ENCODE results near the gene LYRM2.
"Not testable (repeated sequence)": the region's sequence is repeated elsewhere in the genome, so short reads cannot be mapped to it uniquely, and the experiment has no call there.

The LYRM2 gene

DNA sequence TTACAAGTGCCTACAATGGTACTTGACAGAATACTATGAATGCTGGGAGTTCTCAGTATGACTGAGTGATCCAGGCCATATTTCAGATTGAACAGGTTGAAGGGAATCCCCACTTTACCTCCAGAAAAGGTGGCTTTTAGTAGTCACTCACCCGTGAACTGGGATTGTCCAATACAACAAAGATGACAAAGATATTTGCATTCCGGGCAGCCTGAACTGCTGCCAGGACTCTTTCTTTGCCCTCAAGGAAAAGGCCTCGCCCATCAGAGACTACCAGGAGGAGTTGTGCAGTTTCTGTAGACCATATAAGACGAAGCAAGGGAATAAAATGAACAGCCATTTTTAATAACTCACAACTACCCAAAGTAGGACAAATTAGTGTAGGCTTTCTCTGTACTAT lies 6.3 kb upstream of the LYRM2 start:
- no peak for DNase-seq (ENCODE audit: low spot score)

DNA sequence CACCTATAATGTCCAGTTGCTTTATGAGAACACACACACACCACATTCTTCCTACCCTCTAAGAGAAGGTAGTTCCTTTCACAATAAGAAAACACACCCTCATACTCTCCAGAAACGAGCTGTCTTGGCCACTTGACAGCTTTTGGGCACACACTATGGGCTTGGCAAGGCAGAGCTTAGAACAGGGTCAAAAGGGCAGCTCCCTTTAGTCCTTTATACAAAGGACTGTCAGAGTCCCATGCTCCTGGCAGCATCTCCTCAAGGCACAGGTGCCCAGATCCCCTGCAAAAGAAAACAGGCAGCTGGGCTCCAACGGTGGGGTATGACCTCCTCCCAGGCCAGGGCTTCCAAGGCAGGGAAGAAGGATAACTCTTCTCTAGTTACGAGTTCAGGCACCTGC lies 4.9 kb upstream of the LYRM2 start:
- no peak for DNase-seq (ENCODE audit: low spot score)

DNA sequence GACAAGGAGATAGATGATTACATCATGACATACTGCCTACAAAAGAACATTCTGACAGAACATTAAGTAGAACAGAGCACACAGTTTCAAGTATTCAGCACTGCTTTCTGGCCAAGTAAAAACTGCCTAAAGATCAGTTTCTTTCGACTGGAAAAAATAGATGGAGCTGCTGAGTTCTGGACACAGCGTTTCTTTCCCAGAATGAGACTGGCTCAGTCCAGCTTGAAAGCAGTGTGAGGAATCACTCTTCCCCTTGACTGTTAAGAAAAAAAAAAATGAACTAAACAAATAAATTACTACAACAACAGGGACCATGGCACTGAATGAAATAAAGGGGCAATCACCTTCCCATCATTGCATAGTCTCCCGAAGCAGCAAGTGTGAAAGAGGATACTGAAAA lies 4.4 kb upstream of the LYRM2 start:
- DNase-seq (ENCODE audit: low spot score): no peak

- DNase-seq (ENCODE audit: low spot score): not testable (repeated sequence)
Observed at GRCh38 chr6:89641581-89641980, 3.0 kb upstream of the LYRM2 start.

DNA sequence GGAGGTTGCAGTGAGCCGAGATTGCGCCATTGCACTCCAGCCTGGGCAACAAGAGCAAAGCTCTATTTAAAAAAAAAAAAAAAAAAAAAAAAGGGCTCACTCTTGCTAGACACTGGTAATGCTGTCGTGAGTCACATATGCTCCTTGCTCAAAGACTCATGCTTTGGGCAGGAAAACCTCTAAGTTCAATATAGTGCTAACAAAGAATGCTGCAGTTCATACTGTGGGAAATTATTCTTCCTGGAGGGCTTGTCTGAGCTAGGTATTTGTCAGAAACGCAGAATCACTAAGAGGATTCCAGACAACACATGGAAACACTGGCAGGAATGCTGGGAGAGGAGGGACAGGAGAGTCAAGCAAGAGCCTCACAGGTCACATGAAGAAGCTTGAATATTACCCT lies 2.3 kb upstream of the LYRM2 start:
- DNase-seq (ENCODE audit: low spot score): no peak

- no peak for DNase-seq (ENCODE audit: low spot score)
Observed at GRCh38 chr6:89637960-89638319, 607 bp downstream of the LYRM2 start.

DNA sequence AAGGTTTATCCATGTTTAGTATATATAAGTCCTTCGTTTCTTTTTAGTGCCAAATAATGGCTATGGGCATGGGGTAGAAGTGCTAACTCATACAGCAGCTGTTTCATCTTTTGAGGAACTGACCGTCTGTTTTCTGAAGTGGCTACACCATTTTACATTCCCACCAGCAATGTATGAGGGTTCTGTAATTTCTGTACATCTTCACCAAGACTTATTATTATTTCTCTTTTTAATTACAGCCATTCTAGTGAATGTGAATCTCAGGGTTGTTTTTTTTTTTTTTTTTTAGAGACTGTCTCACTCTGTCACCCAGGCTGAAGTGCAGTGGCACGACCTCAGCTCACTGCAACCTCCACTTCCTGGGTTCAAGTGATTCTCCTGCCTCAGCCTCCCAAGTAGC lies 2.1 kb downstream of the LYRM2 start:
- DNase-seq (ENCODE audit: low spot score): not testable (repeated sequence)

GRCh38 chr6:89630488-89630887 lies 8.1 kb downstream of the LYRM2 start:
- DNase-seq (ENCODE audit: low spot score): no peak

DNA sequence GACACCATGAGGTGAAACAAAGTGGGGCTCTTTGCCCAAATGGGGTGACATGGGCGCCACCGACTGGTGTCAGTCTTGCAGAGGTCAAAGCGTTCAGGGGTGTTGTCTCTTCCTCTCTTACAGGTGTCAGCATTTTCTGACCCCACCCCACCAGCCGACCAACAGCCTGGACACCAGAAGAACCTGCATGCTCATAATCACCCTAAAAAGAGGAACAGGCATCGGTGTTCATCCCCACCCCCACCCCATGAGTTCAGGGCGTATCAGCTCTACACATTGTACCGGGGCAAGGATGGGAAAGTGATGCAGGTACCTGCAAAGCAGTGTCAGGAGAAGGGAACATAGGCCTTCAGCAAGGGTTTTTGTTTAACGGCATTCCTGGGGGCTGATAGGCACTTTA lies 14.8 kb downstream of the LYRM2 start:
- no peak for DNase-seq (ENCODE audit: low spot score)

- DNase-seq (ENCODE audit: low spot score): no peak
Observed at GRCh38 chr6:89619567-89619966, 19.0 kb downstream of the LYRM2 start.

- DNase-seq (ENCODE audit: low spot score): no peak
Observed at GRCh38 chr6:89618026-89618425, 20.5 kb downstream of the LYRM2 start.

GRCh38 chr6:89616531-89616930 lies 22.0 kb downstream of the LYRM2 start:
- no peak for DNase-seq (ENCODE audit: low spot score)

GRCh38 chr6:89615882-89616281 lies 22.7 kb downstream of the LYRM2 start:
- no peak for DNase-seq (ENCODE audit: low spot score)

- no peak for DNase-seq (ENCODE audit: low spot score)
Observed at GRCh38 chr6:89613790-89614189, 24.8 kb downstream of the LYRM2 start.

- no peak for DNase-seq (ENCODE audit: low spot score)
Observed at GRCh38 chr6:89612121-89612520, 26.4 kb downstream of the LYRM2 start.

DNA sequence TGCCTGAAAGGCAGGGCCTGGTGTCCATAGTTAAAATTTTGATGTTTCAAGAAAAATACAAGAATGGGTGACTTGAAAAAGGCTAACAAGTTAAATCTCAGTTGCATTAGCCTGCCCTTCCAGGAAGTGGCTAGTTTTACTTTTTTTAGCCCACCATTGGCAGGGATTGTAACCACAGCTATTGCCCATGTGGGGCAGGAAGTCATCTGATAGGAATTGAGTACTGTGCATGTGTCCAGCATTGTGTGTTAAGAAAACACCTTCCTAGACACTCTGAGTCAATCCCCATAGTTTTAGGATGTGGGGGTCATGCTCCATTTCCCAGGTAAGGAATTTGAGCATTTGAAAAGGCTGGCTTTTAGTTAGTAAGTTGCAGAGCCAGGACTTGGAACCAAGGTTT lies 26.9 kb downstream of the LYRM2 start:
- DNase-seq (ENCODE audit: low spot score): no peak

DNA sequence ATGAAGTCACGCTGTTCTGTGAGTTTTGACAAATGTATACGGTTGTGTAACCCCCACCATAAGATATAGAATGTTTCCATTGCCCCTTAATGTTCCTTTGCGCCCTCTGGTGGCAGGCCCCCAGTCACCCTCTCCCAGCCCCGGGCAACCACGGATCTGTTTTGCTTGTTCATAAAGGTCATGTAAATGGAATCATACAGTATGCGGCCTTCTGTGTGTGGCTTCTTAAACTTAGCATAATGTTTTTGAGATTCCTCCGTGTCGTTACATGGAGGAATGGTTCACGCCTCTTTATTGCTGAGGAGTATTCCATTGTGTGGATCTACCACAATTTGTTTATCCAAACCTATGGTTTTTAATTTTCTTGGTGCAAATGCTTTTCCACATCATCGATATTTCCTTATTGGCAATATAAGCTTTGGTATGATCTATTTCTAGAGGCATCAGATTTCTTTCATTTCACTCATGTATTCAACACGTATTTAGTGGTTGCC lies 28.4 kb downstream of the LYRM2 start:
- DNase-seq (ENCODE audit: low spot score): peak; percentile 80

DNA sequence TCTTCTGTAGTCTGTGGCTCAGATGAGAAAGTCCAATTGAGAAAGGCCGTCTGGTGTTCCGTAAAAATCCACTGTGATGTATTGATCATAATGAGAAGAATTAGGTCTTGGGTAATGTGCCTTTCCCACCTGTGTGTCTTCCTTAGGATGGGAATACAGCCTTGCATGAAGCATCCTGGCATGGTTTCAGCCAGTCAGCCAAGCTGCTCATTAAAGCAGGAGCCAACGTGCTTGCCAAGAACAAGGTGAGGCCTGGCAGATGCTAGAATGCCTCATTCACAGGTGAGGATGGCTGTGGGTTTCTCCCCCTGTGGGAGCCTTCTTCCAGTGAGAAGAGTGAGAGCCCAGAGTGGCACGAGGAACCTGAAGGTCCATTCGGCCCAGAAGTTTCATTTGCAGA lies 32.7 kb downstream of the LYRM2 start:
- DNase-seq (ENCODE audit: low spot score): no peak

DNA sequence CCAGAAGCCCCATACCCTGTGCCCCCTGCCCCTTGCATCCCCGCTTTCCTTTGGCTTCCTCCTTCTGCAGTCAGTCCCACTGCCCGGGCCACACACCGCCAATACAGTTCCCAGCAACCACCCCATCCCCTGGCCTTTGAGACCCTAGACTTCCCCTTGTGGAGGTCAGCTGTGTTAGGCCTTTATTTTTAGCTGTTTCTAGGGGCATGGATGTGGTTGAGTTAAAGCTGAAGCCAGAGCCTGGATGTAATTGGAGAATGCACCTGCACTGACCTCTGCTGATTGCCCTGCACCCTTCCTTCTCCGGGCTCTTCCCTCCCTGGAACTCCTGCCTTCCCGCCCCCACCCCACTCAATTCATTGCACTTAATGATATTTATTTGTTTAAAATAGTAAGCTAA lies 33.9 kb downstream of the LYRM2 start:
- DNase-seq (ENCODE audit: low spot score): no peak

DNA sequence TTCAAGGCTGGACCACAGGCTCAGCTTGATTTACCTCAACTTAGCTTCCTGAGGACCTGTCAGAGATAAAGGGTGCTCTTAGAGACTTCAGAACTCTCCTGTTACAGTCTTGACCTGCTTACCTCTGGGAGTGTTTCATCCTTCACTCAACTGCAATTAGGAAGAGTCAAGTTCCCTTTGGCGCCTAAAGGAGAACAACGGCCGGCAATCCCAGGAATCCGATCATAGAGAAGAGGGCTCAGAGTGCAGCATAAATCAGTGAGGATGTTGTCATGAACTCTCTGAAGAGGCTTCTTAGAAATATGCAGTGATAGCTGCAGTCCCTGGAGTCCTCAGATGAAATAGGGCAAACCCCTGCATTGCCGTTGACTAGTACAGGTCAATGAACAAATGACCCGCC lies 36.4 kb downstream of the LYRM2 start:
- no peak for DNase-seq (ENCODE audit: low spot score)

GRCh38 chr6:89599727-89600126 lies 38.8 kb downstream of the LYRM2 start:
- no peak for DNase-seq (ENCODE audit: low spot score)

GRCh38 chr6:89597988-89598387 lies 40.6 kb downstream of the LYRM2 start:
- DNase-seq (ENCODE audit: low spot score): peak; percentile 86

DNA sequence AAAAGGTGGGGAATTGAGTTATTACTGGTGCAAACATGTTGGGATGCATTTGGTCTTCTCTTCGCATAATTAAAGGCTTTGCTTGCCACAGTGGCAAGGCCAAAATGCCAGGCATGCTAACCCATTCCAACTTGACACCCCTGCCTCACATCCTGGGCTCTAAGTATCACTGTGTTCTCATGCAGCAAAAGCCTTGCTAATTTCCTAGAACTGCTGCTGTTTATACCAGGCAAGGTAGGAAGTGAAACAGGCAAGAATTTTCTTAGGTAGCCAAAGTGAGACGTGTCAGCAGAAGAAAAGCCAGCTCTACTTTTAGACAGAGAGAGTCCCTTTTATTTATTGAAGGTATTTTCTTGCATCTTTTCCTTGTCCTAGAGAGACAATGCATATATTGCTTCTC lies 41.2 kb downstream of the LYRM2 start:
- no peak for DNase-seq (ENCODE audit: low spot score)

DNA sequence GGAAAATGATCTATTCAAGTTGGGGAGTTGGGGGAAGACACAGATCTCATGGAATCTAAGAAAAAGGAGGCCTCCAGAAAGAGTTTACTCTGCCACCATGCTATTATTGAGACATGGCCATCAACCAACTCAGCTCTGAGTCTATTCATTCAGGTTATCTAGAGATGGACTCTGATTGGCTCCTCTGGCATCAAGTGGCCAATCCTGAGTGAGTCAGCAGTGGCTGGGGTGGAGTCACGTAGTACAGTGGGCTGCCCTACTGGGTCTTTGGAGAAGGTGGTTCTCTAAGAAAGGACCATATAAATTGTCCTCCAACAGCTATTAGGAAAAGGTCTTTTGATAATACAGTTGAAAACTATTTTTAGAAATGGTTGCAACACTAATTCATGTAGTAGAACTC lies 42.1 kb downstream of the LYRM2 start:
- no peak for DNase-seq (ENCODE audit: low spot score)

GRCh38 chr6:89596056-89596455 lies 42.5 kb downstream of the LYRM2 start:
- no peak for DNase-seq (ENCODE audit: low spot score)

Measured in HuH-7 (cell line).